ENCODE results near the gene MED4.

Gene MED4, protein sequence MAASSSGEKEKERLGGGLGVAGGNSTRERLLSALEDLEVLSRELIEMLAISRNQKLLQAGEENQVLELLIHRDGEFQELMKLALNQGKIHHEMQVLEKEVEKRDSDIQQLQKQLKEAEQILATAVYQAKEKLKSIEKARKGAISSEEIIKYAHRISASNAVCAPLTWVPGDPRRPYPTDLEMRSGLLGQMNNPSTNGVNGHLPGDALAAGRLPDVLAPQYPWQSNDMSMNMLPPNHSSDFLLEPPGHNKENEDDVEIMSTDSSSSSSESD

DNA sequence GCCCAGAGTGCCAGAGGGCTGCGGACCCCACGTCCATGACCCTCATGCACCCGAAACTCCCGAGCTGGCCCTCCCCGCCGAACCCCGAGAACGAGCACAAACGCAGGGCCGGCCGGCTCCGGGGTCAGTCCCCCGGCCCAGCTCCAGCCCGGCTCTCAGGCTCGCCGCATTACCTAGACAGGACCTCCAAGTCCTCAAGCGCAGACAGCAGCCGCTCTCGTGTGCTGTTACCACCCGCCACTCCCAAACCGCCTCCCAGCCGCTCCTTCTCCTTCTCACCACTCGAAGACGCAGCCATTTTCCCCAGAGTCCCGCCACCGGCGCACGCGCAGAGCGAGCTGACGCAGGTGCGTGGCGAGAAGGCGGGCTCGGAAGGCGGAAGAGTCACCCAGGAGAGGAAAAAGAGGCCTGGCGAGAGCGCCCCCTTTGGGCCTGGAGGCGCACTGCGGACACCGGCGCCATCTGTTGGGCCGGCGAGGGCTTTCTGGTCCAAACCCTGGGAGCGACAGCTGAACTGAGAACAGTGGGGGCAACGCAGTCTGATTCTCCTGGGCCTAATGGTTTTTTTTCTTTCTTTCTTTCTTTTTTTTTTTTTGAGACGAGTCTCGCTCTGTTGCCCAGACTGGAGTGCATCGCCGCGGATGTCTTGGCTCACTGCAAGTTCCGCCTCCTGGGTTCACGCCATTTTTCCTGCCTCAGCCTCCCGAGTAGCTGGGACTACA is at the start of gene MED4:
Gene MED4, minus strand, starts transcription at position 324 of the 722 bp plus-strand sequence. Its CDS starts 26 bp downstream, at position 298.
- in situ Hi-C loops (cut with HindIII; ENCODE audit: low sequenced_read_pairs) = no loop called here

DNA sequence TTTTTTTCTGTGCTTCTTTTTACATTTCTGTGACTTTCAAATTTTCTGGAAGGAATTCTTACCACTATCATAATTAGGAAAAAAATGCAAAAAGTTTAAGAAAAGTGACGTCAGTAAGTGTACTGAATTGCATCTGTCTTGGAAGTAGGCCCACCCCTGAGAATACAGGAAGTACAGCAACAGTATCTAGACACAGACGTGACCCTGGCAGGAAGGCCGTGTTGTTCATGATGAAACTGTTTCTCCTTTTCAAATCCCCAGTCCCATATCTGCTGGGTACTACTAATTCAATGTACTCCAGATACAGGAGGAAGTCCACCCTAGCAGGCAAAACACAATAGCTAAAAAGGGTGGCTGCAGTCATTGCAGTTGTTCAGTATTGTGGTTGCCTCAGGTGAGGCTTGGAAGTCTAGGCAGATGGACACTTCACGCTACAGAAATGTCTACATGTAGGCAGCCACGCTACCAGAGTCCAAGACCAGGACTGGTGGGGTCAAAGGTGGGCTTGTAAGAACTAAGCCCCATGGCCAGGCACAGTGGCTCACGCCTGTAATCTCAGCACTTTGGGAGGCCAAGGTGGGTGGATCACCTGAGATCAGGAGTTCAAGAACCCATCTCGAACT is 49.6 kb upstream of the MED4 start:
- in situ Hi-C loops (cut with HindIII; ENCODE audit: low sequenced_read_pairs) = no loop called here

DNA sequence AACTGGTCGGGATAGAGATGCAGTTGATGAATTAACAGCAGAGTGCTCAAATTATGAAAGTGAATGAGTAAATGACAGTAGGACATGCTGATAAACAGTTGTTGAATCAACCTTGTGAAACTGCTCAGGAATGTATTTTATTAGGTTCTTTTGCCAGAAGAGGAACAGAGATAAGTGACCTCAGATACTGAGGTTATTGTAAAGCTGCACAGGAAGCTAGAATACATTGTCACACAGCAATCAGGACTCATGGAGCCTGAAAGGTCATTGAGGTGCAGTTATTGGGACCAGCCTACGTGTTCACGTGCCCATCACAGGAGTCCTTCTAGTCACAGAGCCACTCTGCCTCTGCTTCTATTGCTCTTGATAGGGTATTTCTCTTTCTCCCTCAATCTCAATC is 47.5 kb upstream of the MED4 start:
- in situ Hi-C loops (cut with HindIII; ENCODE audit: low sequenced_read_pairs) = no loop called here

DNA sequence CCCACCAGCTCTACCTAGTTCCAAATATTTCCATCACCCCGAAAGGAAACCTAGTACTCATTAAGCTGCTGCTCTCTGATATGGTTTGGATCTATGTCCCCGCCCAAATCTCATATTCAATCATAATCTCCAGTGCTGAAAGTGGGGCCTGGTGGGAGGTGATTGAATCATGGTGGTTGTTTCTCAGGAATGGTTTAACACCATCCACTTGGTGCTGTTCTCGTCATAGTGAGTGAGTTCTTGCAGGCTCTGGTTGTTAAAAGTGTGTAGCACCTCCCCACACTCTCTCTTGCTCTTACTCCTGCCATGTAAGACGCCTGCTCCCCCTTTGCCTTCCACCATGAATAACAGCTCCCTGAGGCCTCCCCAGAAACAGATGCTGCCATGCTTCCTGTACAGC is 43.4 kb upstream of the MED4 start:
- in situ Hi-C loops (cut with HindIII; ENCODE audit: low sequenced_read_pairs) = no loop called here

DNA sequence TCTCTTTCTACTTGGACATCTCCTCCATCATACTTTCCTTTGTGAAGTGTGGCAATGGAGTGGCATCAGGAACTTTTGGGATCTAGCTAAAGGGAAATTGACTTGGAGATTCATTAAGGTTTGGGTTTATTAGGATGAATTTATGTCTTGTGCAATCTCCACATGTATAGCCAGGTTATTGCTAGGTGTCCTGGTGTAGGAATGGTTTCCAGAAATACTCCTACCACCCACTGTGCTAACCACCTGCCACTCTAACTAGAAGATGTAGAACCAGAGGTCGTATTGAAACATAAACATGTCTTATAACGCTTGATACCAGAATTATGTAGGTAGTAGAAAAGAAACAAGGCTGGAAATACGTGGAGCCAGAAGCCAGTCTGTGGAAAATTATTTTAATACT is 38.1 kb upstream of the MED4 start:
- in situ Hi-C loops (cut with HindIII; ENCODE audit: low sequenced_read_pairs) = loop anchor here (5.0 kb wide), 1 partner anchor 104 kb away; no protein-coding TSS in a partner anchor

DNA sequence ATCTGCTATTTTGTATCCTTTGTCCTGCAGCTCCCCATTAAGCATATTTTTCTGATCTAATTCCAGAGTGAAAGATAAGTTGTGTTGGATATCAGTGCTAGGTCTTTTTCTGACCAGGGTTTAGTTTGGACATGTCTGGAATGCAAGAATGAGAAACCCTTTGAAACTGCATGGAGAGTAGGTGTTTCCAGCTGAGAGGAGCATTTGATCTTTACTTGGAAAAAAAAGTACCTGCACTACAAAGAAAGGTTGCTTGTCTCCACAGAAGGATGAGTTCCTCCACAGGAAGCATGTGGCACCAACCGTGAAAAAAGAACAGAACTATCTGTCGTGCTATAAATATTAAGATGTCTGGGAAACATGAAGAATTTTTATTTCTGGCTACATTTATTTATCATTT is 36.6 kb upstream of the MED4 start:
- in situ Hi-C loops (cut with HindIII; ENCODE audit: low sequenced_read_pairs) = loop anchor here (5.0 kb wide), 1 partner anchor 106 kb away; no protein-coding TSS in a partner anchor

DNA sequence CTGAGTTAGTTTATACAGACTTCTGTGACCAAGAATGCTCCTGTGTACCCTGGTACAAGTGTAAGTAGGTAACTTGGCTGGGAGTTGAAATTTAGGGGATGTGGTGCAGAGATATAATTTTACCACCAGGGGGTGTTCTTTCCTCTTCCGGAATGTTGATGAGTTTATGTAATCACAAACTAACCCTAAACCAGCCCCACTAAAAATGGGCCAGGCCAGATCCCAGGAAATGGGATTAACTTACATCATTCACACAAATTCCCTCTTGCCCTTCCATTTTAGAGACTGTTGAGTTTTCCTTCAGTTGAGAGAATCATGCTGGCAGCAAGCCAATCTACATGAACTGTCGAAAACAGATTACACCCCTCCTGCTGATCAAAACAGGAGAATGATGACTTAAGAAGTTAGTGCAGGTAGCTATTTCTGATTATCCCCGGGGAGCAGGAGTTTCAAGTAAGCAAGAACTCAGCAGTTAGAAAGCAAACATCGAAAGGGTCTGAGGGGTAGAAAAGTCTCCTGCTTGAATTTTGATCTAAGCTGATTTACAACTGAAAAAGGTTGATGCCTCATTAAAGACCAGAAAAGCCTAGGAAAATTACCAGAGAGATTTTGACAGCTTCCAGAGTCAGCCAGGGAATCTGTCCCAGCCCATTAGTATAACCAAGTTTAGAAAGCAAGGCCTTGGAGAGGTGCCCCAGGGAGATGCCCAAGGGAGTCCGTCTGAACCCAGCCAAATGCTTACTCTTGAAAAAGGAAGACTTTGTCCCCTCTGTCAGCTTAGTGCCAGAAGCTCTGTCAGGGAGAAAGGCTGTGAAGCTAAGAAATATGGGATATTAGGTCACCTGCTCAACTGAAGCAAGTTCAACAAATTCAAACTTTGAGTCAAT is 32.3 kb upstream of the MED4 start:
- in situ Hi-C loops (cut with HindIII; ENCODE audit: low sequenced_read_pairs) = no loop called here

DNA sequence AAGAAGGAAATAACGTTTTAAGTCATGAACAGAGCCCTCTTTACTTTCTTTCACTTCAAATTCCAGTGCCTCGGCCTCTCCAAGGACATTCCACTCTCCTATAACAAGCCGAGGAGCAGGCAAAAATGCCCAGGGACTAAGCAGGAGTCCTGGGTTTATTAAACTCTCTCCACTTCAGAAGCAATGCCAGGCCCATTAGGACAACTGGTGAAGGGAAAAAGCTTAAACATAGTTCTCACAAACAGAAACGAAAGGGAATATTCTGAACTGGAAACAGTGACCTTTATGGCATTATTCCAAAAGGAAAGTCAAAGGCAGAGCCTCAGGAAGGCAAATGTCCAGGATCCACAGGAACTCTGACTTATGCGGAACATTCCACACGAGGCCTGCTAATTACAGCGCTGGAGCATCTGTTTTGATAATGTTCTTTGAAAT is 30.9 kb upstream of the MED4 start:
- in situ Hi-C loops (cut with HindIII; ENCODE audit: low sequenced_read_pairs) = no loop called here

DNA sequence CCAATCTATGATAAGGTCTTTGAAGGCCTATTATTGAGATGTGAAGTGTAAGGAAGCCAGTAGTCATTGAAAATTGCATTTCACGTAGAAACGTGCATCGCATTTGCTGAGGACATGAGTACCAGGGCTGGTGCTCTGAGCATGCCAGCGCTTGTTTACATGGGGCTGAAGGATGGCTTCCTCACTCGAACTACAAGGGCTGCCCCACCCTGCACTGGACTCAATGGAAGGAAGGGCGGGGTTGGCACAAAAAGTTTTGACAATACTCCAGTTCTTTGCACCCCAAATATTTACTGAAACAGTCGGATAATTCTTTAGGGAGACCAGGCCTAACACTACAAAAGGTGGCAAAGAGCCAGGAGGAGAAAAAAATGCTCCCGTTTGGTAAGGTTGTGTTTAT is 28.9 kb upstream of the MED4 start:
- in situ Hi-C loops (cut with HindIII; ENCODE audit: low sequenced_read_pairs) = no loop called here

DNA sequence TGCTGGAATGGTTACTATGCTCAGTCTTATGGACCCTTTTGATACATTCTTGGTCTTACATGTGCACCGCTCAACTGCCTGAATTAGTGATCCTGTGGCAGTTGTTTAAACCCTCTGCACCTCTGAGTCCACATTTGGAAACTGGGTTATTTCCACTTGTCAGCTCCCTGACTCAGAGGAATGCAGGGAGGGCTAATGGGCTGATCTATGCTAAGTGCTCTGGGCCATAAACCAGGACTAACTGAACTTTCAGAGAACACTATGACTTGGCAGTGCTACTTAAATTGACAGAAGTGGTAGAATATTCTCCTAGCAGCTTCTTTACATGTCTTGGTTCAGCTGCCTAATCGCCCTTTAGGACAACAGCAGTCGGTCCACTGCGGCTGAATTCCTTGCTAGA is 26.8 kb upstream of the MED4 start:
- in situ Hi-C loops (cut with HindIII; ENCODE audit: low sequenced_read_pairs) = no loop called here

DNA sequence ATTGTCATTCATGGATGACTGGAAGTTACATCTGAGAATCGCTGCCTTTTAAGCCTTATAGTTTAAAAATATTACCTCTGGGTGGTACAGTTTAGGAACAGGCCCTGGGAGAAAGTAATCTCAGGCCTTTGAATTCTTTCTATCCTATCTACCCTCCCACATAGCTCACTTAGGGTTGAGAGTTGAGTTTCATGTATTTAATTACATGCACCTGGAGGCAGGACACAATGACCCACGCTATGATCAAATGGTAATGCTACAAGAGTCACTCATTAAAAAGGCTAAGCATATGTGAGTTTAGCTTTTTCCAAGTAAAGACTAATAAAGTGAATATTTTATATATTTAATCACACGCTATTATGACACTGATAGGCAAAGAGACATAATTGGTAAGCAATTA is 25.3 kb upstream of the MED4 start:
- in situ Hi-C loops (cut with HindIII; ENCODE audit: low sequenced_read_pairs) = no loop called here

DNA sequence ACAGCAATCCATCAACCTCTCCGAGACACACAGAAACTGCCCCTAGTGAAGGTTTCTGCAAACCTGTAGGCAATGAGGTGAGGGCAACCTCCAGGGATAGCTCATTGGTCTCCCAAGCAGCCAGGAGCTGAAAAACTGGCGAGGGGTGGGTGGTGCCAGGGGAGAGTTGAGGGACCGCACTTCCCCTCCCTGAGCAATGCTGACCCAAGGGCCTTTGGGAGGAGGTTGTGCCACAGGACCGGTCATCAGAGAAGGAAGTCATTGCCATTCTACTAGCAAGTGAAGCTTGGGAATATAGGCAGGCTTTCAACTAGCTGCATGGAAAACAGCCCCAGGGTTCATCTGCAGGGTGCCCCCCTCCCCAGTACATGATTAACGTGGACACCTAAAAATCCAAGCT is 23.1 kb upstream of the MED4 start:
- in situ Hi-C loops (cut with HindIII; ENCODE audit: low sequenced_read_pairs) = no loop called here

DNA sequence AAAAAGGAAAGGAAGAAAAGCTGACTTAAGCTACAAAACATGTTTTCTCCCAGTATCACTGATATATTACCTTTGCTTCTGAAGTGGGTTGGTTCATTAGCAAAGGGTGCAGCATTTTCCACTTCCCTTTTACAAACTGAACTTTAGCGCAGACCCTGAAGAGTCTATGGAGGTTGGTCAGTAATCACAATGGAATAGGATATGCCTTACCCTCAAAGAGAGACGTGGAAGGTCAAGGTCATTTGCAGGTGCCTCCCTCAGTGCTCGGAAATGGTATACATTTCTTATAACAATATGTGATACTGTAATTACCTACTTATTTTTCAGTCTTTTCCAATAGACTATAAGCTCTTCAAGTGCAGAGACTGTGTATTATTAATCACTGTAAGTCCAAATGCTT is 21.9 kb upstream of the MED4 start:
- in situ Hi-C loops (cut with HindIII; ENCODE audit: low sequenced_read_pairs) = no loop called here

DNA sequence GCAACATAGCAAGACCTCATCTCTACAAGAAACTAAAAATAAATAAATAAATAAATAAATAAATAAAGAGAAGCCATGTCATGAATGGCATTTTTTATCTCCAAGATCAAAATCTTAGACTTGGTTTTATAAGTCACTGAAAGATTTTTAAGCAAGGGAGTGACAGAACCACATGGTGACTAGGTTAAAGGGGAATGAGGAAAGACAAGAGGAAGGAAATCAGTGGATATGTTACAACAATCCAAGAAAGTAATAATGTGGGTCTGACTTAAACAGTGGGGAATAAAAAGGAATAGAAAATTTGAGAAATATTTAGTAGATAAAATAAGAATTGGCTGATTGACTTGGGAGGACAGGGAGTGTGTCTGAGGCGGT is 18.8 kb upstream of the MED4 start:
- in situ Hi-C loops (cut with HindIII; ENCODE audit: low sequenced_read_pairs) = no loop called here

DNA sequence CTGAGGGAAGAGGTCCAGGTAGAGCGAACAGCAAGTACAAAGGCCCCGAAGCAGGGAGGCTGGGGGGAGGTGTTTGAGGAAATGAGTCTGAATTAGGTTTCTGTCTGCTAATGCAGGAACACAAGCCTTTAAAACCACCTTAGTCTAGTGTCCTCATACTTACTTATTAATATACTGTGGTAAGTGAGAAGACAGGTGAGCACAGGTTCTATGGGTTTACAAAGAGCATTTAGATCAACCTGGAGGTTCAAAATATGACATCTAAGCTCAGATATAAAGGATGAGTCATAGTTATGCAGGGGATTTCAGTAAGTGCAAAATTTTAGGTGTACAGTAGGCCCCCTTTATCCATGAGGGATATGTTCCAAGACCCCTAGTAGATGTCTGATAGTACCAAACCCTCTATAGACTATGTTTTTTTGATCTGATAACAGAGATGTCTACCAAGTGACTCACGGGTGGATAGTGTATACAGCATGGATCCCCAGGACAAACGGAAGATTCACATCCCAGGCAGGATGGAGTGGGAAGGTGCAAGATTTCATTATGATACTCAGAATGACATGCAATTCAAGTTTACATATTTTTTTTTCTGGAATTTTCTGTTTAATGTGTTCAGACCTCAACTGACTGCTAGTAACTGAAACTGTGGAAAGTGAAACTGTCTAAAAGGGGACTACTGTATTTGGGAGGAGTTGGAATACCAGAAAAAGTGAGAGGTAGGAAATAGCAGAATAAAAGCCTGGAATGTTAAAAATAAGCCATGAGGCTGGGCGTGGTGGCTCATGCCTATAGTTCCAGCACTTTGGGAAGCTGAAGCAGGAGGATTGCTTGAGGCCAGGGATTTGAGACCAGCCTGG is 18.2 kb upstream of the MED4 start:
- in situ Hi-C loops (cut with HindIII; ENCODE audit: low sequenced_read_pairs) = no loop called here

DNA sequence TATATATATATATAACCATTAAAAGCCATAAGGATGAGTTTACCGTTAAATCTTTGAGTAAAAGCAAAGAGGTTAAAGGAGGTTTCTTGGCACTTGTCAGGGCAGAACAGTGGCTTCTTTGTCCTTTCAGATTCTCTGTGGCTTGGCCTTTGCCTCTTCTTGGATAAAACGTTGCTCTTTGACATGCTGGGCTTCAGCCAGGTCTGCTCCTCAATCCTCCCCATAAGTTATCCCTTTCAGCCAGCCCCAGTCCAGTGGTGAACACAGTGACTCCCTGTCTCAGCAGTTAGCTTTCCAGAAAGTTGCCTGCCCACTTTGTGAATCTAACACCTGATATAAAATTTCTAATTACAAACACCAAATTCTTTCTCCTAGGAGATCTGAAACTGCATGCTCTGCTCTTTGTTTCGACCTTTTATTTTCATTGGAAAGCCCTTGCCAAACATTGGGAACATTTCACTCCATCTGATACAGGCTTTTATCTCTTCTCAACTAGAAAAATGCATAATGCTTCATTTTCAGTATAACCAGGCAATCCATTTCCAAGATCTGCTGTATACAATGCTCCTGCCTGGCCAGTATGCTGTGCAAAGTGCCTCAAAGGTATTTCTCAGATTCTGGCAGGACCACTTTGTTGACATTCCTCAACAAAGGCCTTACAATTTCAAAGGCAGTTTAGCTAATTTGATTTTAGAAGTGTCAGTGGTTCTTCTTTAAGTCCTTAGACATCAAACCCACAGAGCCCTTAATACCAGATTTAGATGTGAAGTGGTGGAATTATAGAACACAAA is 16.2 kb upstream of the MED4 start:
- in situ Hi-C loops (cut with HindIII; ENCODE audit: low sequenced_read_pairs) = no loop called here

DNA sequence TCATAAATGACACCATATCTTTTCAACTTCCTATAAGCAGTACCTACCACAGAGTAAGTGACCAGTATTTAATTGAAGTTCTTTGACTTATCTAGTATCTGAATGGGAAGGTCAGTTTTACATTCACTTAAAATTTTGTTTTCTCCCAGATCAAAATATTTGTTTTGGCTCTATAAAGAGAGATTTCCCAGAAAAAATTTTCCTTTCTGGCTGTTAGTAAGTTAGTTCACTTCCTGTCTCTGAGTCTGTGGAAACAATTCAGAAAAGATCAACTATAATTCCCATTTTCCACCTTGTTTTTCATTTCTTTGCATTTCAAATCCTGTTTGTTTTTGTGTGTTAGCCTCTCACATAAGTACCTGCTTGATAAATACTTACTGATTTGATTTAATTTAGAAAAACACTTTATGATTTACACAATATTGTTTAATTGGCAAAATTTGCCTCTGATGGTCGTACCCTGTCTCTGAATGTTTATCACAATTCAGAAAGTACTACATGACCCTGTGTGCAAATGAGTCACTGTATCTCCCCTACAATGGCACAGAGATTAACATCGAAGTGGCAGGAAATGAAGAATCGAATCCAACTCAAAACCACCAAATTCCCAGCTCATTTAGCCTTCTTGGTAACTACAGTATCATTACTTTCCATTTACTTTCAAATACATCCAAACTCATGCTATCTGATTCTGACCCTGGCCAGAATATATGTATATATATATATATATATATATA is 15.4 kb upstream of the MED4 start:
- in situ Hi-C loops (cut with HindIII; ENCODE audit: low sequenced_read_pairs) = no loop called here

DNA sequence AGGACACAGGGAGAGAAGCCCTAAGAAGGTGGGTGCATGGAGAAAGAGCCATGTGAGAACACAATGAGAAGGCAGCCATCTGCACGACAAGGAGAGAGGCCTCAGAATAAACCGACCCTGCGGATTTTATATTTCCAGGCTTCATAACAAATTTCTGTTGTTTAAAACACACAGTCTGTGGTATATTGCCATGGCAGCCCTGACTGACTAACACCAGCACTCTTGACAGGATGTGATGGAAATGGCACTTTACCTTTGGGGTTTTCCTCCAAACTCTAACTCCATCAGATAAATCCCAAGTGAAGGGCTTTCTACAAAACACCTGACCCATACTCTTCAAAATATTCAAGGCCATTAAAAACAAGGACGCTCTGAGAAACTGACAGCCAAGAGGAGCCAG is 13.2 kb upstream of the MED4 start:
- in situ Hi-C loops (cut with HindIII; ENCODE audit: low sequenced_read_pairs) = no loop called here

DNA sequence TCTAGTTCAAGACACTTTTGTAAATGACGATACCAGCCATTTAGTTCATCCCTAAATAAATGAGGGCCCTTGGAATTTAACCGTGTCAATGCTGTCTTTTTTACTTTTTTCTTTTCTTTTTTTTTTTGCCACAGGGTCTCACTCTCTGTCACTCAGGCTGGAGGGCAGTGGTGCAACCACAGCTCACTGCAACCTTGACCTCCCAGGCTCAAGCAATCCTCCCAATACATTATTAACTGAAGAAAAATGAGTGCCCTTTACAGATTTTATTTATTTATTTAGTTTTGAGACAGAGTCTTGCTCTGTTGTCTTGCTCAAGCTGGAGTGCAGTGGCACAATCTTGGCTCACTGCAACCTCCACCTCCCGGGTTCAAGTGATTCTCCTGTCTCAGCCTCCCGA is 2.9 kb upstream of the MED4 start:
- in situ Hi-C loops (cut with HindIII; ENCODE audit: low sequenced_read_pairs) = no loop called here

All from endothelial cell of hepatic sinusoid (primary cell).